Measurements from ENCODE around the gene PAFAH1B2.

The PAFAH1B2 gene

DNA sequence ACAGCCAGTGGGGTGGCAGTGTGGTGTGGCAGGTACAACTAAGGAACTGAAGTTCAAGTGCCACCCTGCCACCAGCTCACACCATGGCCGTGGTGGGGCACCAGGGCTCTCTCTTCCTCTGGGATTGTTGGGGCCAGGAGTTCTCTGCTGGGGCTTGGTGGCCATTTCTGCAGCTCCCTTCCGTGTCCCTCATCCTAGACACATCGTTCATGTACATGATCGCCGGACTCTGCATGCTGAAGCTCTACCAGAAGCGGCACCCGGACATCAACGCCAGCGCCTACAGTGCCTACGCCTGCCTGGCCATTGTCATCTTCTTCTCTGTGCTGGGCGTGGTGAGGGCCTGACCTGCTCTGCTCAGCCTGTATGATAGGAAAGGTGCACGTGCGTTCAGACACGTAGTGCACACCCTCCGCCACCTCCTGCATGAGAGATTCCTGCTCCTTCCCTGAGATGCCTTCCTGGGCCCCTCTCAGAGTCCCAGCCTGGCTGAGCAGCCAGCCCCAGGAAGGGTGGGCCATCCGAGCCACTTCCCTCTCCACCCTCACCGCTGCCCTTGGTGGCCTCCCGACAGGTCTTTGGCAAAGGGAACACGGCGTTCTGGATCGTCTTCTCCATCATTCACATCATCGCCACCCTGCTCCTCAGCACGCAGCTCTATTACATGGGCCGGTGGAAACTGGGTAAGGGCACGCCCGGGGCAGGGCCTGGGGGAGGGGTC is 47.8 kb downstream of the PAFAH1B2 start:
- DNase-seq = no peak

DNA sequence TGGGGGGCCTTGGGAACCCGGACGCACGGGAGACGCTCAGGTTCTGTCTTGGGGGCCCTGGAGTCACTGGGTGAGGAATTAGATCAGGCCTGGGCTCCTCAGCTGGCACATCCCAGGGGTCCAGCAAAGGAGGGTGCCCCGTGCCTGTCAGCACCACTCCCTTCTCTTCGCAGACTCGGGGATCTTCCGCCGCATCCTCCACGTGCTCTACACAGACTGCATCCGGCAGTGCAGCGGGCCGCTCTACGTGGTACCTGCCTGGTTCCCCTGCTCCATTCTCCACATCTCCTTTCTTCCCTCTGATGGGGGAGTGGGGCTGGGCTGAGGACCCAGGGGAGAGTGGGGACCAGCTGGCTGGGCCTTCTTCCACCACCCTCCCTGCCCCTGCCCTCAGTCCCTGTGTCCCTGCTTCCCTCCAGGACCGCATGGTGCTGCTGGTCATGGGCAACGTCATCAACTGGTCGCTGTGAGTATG is 48.4 kb downstream of the PAFAH1B2 start:
- no peak for DNase-seq

DNA sequence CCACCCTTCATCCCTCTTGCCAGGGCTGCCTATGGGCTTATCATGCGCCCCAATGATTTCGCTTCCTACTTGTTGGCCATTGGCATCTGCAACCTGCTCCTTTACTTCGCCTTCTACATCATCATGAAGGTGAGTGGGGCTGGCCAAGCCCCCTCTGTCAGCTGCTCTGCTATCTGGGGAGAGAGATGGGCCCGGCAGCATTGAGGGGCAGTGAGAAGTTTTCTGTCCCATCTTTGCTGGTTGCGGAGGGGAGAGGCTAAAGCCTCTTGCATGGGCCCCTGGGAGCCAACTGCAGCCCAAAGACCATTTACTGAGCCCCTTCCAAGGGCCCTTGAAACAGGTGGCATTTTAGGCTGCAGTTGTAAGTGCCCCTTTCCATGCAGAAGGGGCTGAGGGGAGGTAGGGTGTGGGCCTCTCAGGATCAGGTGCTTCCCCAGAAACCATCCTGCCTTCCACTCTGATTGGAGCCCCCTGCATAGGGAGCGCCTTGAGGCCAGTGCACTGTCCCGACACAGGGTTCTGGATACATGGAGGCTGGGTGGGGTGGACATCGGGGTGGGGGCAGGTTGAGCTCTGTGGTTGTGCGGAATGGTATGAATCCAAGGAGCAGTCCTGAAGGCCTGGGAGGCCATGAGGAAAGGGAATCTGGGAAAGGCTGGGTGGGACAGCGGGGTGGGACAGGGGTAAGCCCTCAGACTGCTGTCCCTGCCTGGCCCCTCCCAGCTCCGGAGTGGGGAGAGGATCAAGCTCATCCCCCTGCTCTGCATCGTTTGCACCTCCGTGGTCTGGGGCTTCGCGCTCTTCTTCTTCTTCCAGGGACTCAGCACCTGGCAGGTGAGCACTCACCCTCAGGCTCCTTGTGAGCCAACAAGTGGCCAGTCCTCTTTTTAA is 49.3 kb downstream of the PAFAH1B2 start:
- no peak for DNase-seq

DNA sequence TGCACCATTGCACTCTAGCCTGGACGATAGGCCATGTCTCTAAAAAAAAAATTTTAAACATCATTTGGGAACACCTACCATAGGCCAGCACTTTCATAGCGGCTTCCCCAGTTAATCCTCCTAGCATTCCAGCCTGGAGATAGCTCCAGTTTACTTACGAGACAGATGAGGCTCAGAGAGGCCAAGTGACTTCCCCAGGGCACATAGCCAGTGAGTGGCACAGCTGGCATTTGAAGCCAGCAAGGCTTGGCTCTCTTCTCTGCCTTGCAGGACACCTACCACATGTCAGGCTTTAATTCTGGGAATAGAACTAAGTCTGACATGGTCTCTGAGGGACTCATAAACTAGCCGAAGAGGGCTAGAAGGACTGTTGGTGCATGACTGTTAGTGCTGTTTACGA is 50.2 kb downstream of the PAFAH1B2 start:
- no peak for DNase-seq

DNA sequence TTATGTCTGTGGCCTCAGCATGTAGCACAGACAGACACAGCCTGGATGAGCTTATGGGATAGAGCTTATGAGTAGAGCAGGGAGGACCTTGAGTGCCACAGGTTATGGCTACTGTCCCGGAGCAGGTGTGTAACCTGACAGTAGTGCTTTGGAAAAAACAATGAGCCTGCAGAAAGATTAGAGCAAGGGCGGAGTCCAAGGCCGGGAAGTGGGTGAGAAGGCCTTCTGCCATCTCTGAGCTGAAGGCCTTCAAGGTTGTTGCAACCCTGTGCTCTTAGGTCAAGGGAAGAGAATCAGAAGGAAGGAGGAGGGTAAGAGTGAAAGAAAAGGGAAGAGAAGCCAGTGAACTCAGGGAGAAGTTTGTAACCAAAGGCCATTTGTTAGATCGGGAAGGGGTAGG is 51.2 kb downstream of the PAFAH1B2 start:
- DNase-seq = no peak

DNA sequence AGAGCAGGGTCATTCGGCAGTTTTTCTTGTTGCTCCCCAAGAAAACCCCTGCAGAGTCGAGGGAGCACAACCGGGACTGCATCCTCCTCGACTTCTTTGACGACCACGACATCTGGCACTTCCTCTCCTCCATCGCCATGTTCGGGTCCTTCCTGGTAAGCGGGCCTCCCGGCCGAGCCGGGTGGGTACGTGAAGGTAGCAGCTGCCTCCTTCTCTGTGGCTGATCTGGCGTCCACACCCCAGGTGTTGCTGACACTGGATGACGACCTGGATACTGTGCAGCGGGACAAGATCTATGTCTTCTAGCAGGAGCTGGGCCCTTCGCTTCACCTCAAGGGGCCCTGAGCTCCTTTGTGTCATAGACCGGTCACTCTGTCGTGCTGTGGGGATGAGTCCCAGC is 51.7 kb downstream of the PAFAH1B2 start:
- DNase-seq = no peak

DNA sequence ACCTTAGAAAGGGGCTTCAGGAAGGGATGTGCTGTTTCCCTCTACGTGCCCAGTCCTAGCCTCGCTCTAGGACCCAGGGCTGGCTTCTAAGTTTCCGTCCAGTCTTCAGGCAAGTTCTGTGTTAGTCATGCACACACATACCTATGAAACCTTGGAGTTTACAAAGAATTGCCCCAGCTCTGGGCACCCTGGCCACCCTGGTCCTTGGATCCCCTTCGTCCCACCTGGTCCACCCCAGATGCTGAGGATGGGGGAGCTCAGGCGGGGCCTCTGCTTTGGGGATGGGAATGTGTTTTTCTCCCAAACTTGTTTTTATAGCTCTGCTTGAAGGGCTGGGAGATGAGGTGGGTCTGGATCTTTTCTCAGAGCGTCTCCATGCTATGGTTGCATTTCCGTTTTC is 52.9 kb downstream of the PAFAH1B2 start:
- DNase-seq = no peak

GRCh38 chr11:117197516-117198456 is 53.7 kb downstream of the PAFAH1B2 start:
- DNase-seq = no peak

GRCh38 chr11:117198613-117199012 is 54.5 kb downstream of the PAFAH1B2 start:
- DNase-seq = no peak

DNA sequence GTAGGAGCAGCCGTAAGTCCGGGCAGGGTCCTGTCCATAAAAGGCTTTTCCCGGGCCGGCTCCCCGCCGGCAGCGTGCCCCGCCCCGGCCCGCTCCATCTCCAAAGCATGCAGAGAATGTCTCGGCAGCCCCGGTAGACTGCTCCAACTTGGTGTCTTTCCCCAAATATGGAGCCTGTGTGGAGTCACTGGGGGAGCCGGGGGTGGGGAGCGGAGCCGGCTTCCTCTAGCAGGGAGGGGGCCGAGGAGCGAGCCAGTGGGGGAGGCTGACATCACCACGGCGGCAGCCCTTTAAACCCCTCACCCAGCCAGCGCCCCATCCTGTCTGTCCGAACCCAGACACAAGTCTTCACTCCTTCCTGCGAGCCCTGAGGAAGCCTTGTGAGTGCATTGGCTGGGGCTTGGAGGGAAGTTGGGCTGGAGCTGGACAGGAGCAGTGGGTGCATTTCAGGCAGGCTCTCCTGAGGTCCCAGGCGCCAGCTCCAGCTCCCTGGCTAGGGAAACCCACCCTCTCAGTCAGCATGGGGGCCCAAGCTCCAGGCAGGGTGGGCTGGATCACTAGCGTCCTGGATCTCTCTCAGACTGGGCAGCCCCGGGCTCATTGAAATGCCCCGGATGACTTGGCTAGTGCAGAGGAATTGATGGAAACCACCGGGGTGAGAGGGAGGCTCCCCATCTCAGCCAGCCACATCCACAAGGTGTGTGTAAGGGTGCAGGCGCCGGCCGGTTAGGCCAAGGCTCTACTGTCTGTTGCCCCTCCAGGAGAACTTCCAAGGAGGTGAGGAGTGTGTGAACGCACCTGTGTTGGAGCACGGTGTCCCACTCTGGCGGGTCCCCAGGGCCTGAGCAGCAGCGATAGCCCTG is 55.2 kb downstream of the PAFAH1B2 start, which contains the start of gene TAGLN:
TSS of gene TAGLN (plus strand) at position 318 of the 863 bp plus-strand sequence. CDS start 3,644 bp downstream, outside the sequence.
- peak; percentile 72 for DNase-seq

- no peak for DNase-seq
These were observed 56.1 kb downstream of the PAFAH1B2 start for GRCh38 chr11:117199916-117200812.

GRCh38 chr11:117200813-117201657 is 56.9 kb downstream of the PAFAH1B2 start:
- no peak for DNase-seq

GRCh38 chr11:117201658-117202305 is 57.7 kb downstream of the PAFAH1B2 start:
- no peak for DNase-seq

- DNase-seq = no peak
These were observed 58.4 kb downstream of the PAFAH1B2 start for GRCh38 chr11:117202386-117203068.

GRCh38 chr11:117203069-117203407 is 59.0 kb downstream of the PAFAH1B2 start:
- no peak for DNase-seq

DNA sequence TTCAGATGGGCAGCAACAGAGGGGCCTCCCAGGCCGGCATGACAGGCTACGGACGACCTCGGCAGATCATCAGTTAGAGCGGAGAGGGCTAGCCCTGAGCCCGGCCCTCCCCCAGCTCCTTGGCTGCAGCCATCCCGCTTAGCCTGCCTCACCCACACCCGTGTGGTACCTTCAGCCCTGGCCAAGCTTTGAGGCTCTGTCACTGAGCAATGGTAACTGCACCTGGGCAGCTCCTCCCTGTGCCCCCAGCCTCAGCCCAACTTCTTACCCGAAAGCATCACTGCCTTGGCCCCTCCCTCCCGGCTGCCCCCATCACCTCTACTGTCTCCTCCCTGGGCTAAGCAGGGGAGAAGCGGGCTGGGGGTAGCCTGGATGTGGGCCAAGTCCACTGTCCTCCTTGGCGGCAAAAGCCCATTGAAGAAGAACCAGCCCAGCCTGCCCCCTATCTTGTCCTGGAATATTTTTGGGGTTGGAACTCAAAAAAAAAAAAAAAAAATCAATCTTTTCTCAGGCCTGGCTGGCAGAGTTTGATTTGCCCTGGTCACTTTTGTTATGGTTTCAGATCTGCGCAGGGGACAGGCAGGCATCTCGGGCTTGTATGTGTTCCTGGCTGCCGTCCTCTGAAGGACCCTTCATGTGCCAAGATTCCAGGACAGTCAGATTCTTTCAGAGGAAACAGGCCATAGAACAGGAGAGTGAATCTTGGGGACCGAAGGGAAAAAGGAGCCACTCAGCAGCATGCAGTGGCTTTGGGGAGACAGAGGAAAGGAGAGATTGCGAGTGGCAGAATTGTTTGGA is 60.4 kb downstream of the PAFAH1B2 start:
- no peak for DNase-seq

GRCh38 chr11:117205211-117205818 is 61.2 kb downstream of the PAFAH1B2 start:
- DNase-seq = no peak

All from NCI-H226 (cell line).